ENCODE measurements around the gene DESI2.

- TF ChIP-seq, protein P1, sequence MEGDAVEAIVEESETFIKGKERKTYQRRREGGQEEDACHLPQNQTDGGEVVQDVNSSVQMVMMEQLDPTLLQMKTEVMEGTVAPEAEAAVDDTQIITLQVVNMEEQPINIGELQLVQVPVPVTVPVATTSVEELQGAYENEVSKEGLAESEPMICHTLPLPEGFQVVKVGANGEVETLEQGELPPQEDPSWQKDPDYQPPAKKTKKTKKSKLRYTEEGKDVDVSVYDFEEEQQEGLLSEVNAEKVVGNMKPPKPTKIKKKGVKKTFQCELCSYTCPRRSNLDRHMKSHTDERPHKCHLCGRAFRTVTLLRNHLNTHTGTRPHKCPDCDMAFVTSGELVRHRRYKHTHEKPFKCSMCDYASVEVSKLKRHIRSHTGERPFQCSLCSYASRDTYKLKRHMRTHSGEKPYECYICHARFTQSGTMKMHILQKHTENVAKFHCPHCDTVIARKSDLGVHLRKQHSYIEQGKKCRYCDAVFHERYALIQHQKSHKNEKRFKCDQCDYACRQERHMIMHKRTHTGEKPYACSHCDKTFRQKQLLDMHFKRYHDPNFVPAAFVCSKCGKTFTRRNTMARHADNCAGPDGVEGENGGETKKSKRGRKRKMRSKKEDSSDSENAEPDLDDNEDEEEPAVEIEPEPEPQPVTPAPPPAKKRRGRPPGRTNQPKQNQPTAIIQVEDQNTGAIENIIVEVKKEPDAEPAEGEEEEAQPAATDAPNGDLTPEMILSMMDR (IDR thresholded peaks at IDR 0.05; ENCODE audit: insufficient read depth, low read depth, low read length), result no peak
- no peak for TF ChIP-seq EZH2 (IDR thresholded peaks at IDR 0.05; ENCODE audit: insufficient read depth, low read length)
Measured at GRCh38 chr1:244678697-244679096, 25.8 kb downstream of the DESI2 start.
